ENCODE results near the gene ANGPT4. TPM values are rescaled to one million over a fixed set of nuclear protein-coding genes. Genes with fewer than 3 reads are reported as not detected.

ANGPT4 gene
- total RNA-seq, 4 donors from 2014 or later = 0.63 to 4.7 (median 1.3) TPM

DNA sequence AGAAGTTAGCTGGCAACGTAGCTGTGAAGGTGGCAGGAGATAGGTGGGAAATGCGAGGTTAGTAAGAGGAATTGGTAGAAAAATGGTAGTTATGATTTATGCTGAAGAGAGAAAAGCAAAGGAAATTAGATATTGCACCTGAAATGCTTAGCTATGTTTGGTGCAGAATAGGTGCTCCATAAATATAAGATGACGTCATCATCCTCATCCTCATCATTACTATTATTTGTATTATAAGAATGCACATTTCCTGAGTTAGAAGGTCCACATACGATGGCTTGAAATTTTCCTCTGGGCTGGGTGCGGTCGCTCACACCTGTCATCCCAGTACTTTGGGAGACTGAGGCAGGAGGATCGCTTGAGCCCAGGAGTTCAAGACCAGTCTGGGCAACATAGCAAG lies 39.5 kb upstream of the ANGPT4 start:
- no peak overlapping the region for H3K4me3 ChIP-seq
- no peak for DNase-seq (ENCODE audit: low spot score in 2 of 2)
- peaks cover 0 to 9% (median 0%) of the 10 kb centered on the region in 4 donors for H3K4me1 ChIP-seq
- TF ChIP-seq POLR2A (IDR thresholded peaks at IDR 0.05) (no peak), EP300 (IDR thresholded peaks at IDR 0.05) (no peak)
- TF ChIP-seq, protein P1, sequence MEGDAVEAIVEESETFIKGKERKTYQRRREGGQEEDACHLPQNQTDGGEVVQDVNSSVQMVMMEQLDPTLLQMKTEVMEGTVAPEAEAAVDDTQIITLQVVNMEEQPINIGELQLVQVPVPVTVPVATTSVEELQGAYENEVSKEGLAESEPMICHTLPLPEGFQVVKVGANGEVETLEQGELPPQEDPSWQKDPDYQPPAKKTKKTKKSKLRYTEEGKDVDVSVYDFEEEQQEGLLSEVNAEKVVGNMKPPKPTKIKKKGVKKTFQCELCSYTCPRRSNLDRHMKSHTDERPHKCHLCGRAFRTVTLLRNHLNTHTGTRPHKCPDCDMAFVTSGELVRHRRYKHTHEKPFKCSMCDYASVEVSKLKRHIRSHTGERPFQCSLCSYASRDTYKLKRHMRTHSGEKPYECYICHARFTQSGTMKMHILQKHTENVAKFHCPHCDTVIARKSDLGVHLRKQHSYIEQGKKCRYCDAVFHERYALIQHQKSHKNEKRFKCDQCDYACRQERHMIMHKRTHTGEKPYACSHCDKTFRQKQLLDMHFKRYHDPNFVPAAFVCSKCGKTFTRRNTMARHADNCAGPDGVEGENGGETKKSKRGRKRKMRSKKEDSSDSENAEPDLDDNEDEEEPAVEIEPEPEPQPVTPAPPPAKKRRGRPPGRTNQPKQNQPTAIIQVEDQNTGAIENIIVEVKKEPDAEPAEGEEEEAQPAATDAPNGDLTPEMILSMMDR (IDR thresholded peaks at IDR 0.05) = no peak
- H3K27ac ChIP-seq = no peak overlapping the region
- H3K36me3 ChIP-seq = no peaks in the 10 kb centered on the region
- H3K27me3 ChIP-seq = peaks cover 0 to 27% of the 10 kb centered on the region in 2 donors
- H3K9me3 ChIP-seq = no peaks in the 10 kb centered on the region
- WGBS, 2 donors = 84 to 86% methylated on average over 7 of the region's 7 CpGs

DNA sequence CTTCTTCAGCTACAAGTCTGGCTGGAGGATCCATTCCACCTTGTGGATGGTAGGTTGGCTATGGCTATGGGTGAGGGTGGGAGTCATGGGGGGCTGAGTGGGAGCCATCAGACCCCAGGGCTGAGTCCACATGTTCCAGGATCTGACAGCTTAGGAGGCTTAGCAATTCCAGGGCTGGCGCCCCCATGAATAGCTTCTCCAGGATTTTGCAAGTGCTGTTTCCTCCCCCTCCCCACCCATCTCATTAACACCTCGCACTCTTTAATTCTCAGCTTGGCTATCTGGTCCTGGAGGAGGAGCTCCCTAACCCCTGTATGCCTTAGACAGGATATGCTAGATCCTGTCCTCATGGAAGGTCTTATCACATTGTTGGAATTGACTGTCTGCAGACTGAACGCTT lies 39.0 kb upstream of the ANGPT4 start:
- no peak for DNase-seq (ENCODE audit: low spot score in 2 of 2)
- no peak for TF ChIP-seq EP300 (IDR thresholded peaks at IDR 0.05)
- TF ChIP-seq POLR2A (IDR thresholded peaks at IDR 0.05) = no peak
- TF ChIP-seq, protein P1 (IDR thresholded peaks at IDR 0.05) = no peak
- H3K4me3 ChIP-seq = no peak overlapping the region
- 49 to 69% methylated on average over 3 of the region's 3 CpGs for WGBS, 2 donors
- H3K9me3 ChIP-seq = no peaks in the 10 kb centered on the region
- H3K36me3 ChIP-seq = no peaks in the 10 kb centered on the region
- peaks cover 0 to 27% of the 10 kb centered on the region in 2 donors for H3K27me3 ChIP-seq
- peaks cover 0 to 9% (median 0%) of the 10 kb centered on the region in 4 donors for H3K4me1 ChIP-seq
- H3K27ac ChIP-seq = no peak overlapping the region

DNA sequence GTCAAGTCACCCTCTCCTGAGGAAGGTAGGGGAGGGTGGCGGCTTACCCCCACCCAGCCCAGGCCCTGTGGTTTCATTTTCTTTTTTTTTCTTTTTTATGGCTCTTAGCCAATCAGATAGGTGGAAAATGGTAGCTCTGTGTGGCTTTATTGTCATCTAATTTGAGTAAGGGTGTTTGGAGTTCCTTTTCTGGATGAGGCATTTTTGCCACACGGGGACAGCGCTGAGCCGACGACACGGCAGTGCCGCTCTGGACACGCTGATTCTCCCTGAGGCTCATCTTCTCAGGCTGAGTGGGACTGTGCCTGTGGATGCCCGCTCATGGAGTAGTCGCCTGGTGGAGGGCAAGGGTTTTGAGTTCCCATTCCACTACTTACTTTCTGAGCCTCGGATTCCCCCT lies 37.6 kb upstream of the ANGPT4 start:
- TF ChIP-seq, protein P1 (IDR thresholded peaks at IDR 0.05) = peak in 1 of 5 experiments; percentile 11
- no peak for TF ChIP-seq POLR2A (IDR thresholded peaks at IDR 0.05)
- Histone ChIP-seq H3K27me3 (peaks cover 0 to 23% of the 10 kb centered on the region in 2 donors), H3K36me3 (no peaks in the 10 kb centered on the region), H3K4me1 (peaks cover 0 to 9% (median 0%) of the 10 kb centered on the region in 4 donors), H3K9me3 (no peaks in the 10 kb centered on the region), H3K4me3 (no peak overlapping the region), H3K27ac (no peak overlapping the region)
- DNase-seq (ENCODE audit: low spot score in 2 of 2) = no peak
- WGBS, 2 donors = 27 to 28% methylated on average over 11 of the region's 11 CpGs

DNA sequence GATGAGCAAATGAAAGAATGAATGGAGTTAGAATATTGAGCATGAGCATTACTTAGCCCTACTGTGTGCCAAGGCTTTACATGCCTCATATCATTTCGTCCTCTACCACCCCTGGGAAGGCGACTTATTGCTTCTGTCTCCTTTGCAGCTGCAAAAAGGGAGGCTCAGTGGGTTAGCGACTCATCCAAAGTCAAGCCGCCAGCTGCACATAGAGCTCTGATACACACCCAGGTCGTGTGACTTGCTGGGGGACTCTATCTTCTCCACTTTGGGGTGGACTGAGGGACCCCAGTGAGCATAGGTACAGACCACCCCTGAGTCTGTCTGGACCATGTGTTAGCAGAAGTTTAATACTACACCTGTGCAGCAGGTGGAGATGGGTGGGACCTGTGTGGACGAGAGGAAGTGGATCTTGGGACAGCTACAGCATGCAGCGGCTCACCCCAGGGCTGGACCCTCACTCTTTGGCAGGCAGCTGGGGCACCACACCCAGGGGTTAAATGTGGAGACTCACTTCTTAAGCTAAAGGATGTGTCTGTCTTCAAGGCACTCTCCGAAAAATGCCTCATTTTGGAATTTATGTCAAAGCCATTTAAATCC lies 36.2 kb upstream of the ANGPT4 start:
- no peak for DNase-seq (ENCODE audit: low spot score in 2 of 2)
- H3K9me3 ChIP-seq = no peaks in the 10 kb centered on the region
- H3K4me1 ChIP-seq = peaks cover 0 to 9% (median 0%) of the 10 kb centered on the region in 4 donors
- H3K27me3 ChIP-seq = peaks cover 0 to 21% of the 10 kb centered on the region in 2 donors
- TF ChIP-seq EP300 (IDR thresholded peaks at IDR 0.05) (no peak), POLR2A (IDR thresholded peaks at IDR 0.05) (no peak)
- TF ChIP-seq, protein P1 (IDR thresholded peaks at IDR 0.05) = no peak
- WGBS, 2 donors = 72 to 80% methylated on average over 8 of the region's 8 CpGs
- no peaks in the 10 kb centered on the region for H3K36me3 ChIP-seq
- no peak overlapping the region for H3K27ac ChIP-seq
- no peak overlapping the region for H3K4me3 ChIP-seq

DNA sequence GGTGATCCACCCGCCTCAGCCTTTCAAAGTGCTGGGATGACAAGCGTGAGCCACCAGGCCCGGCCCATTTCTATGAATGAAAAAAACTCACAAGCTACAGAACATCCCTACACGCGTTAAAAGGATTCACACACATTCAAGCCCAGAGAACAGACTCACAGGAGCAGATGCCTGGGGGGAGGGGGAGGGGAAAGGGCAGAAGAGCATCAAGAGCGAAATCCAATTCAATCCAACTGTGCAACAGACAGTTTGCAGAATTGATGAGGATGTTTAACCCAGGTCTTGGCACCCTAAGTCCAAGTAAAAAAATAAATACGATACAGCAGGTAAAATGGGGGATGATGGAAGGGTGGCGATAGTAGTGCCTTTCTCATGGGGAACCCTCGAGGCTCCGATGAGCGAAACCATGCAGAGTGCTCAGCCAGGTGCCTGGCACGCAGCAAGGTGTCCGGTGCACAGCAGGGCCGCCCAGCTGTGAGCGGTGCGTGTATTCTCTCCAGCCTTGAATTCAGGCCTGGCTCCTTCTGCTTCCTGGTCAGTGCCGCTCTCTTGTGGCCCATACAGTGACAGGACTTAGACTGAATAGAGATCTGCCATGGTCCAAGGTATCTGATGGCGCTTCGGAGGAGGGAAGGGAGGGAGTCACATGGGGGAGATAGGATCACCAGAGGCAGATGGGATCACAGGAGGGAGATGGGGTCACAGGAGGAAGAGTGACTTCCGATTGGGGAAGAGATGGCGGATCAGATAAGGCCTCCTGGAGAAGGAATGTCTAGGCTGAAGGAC lies 35.4 kb upstream of the ANGPT4 start:
- Histone ChIP-seq H3K36me3 (no peaks in the 10 kb centered on the region), H3K4me3 (no peak overlapping the region), H3K4me1 (peaks cover 0 to 9% (median 0%) of the 10 kb centered on the region in 4 donors), H3K27ac (no peak overlapping the region), H3K9me3 (no peaks in the 10 kb centered on the region), H3K27me3 (peaks cover 0 to 19% of the 10 kb centered on the region in 2 donors)
- DNase-seq (ENCODE audit: low spot score in 2 of 2) = no peak
- TF ChIP-seq EP300 (IDR thresholded peaks at IDR 0.05) (no peak), POLR2A (IDR thresholded peaks at IDR 0.05) (no peak)
- TF ChIP-seq, protein P1 (IDR thresholded peaks at IDR 0.05) = no peak
- 82 to 84% methylated on average over 21 of the region's 21 CpGs for WGBS, 2 donors

All from tibial nerve (tissue), 4 donors.